NCI-H460 (cell line): ENCODE data around the gene RDH11. TPM values are rescaled to one million over a fixed set of nuclear protein-coding genes. Genes with fewer than 3 reads are reported as not detected.
"Not testable (repeated sequence)": the region's sequence is repeated elsewhere in the genome, so short reads cannot be mapped to it uniquely, and the experiment has no call there.

Source experiments
- DNase-seq: peaks from one replicate; pipeline ENCODE4 v3.0.0-alpha.2; 2016; ENCODE audit warnings: low read depth; ENCODE audit errors: extremely low read depth
- total RNA-seq: library from RNA; depleted of rRNA; stranded (reverse); fragments of >200 nt; shearing (Covaris generic); gene quantifications from 2 replicates; pipeline ENCODE4 v1.2.3, GENCODE V29; 2014

RDH11 gene
- total RNA-seq, 1 experiment from 2014 or later: 89.1 TPM

GRCh38 chr14:67704484-67705089, 9.0 kb upstream of the RDH11 start:
- peak; percentile 63 for DNase-seq

GRCh38 chr14:67703997-67704396, 8.4 kb upstream of the RDH11 start:
- DNase-seq: no peak

- not testable (repeated sequence) for DNase-seq
Observed at GRCh38 chr14:67701492-67701891, 5.9 kb upstream of the RDH11 start, which contains the start of gene RDH12. TSS of gene RDH12 (plus strand) at chr14:67701886. CDS start at chr14:67722643, 20,757 bp downstream.

- no peak for DNase-seq
Observed at GRCh38 chr14:67698179-67698578, 2.6 kb upstream of the RDH11 start.

- no peak for DNase-seq
Observed at GRCh38 chr14:67697006-67697405, 1.4 kb upstream of the RDH11 start.

GRCh38 chr14:67694791-67695393, 672 bp downstream of the RDH11 start:
- DNase-seq: peak; percentile 71

GRCh38 chr14:67690011-67690410, 5.6 kb downstream of the RDH11 start:
- no peak for DNase-seq

GRCh38 chr14:67683842-67684241, 11.7 kb downstream of the RDH11 start:
- no peak for DNase-seq

- DNase-seq: no peak
Observed at GRCh38 chr14:67680941-67681340, 14.6 kb downstream of the RDH11 start.

- no peak for DNase-seq
Observed at GRCh38 chr14:67680121-67680602, 15.4 kb downstream of the RDH11 start.

GRCh38 chr14:67679006-67679405, 16.6 kb downstream of the RDH11 start:
- DNase-seq: no peak

GRCh38 chr14:67675219-67675582, 20.4 kb downstream of the RDH11 start:
- DNase-seq: no peak

- DNase-seq: peak; percentile 62
Observed at GRCh38 chr14:67674480-67675218, 20.9 kb downstream of the RDH11 start, which contains the start of gene VTI1B. TSS of gene VTI1B (minus strand) at chr14:67674632. CDS start at chr14:67674489, 143 bp downstream.

GRCh38 chr14:67674139-67674479, 21.5 kb downstream of the RDH11 start:
- peak; percentile 60 for DNase-seq

- DNase-seq: no peak
Observed at GRCh38 chr14:67673451-67673850, 22.1 kb downstream of the RDH11 start.

GRCh38 chr14:67668559-67668958, 27.0 kb downstream of the RDH11 start:
- DNase-seq: no peak

GRCh38 chr14:67666750-67667449, 28.7 kb downstream of the RDH11 start:
- DNase-seq: peak; percentile 56

GRCh38 chr14:67665868-67666267, 29.7 kb downstream of the RDH11 start:
- DNase-seq: no peak

- no peak for DNase-seq
Observed at GRCh38 chr14:67663633-67664032, 31.9 kb downstream of the RDH11 start.

- no peak for DNase-seq
Observed at GRCh38 chr14:67653651-67654280, 41.8 kb downstream of the RDH11 start.

- DNase-seq: no peak
Observed at GRCh38 chr14:67652189-67652588, 43.4 kb downstream of the RDH11 start.
